ENCODE measurements around the gene DCAF11. TPM values are rescaled to one million over a fixed set of nuclear protein-coding genes. Genes with fewer than 3 reads are reported as not detected.

Gene DCAF11
- total and polyA plus RNA-seq, 2 of the 8 experiments (the other 6 are each of a cell fraction or from before 2014, with no cell fraction given) = 60.4 to 63.6 TPM

- TF ChIP-seq MAX (IDR thresholded peaks at IDR 0.05) (no peak; the same call in 1 of the 2 replicates), TAF7 (optimal IDR thresholded peaks at IDR 0.05; ENCODE audit: borderline replicate concordance, low read depth, low read length) (peak; percentile 81), ATF2 (IDR thresholded peaks at IDR 0.05; ENCODE audit: low read length) (no peak), SP4 (IDR thresholded peaks at IDR 0.05; ENCODE audit: low read length) (0 out of 2 replicates have a peak, but pooled peaks have one; percentile 14), POLR2AphosphoS5 (IDR thresholded peaks at IDR 0.05; ENCODE audit: low read depth, low read length) (peak; percentile 17; the same call in 1 of the 2 replicates), JUND (IDR thresholded peaks at IDR 0.05; ENCODE audit: low read length) (no peak), CHD7 (IDR thresholded peaks at IDR 0.05; ENCODE audit: insufficient replicate concordance, low read length) (no peak)
Measured at GRCh38 chr14:24146453-24146977, 31.9 kb downstream of the DCAF11 start, which contains the start of gene PSME2 (continued).

All from H1 (cell line).